CD14-positive monocyte (primary cell): Measurements from ENCODE around the gene GPR150. TPM values are rescaled to one million over a fixed set of nuclear protein-coding genes. Genes with fewer than 3 reads are reported as not detected.

Experiments
- DNase-seq, 3 donors: peaks; one replicate each; pipeline ENCODE4 v3.0.0-alpha.2; 2011 to 2022
- H2AFZ ChIP-seq: 2 replicates; pipeline ENCODE4 v1.6.0; 2012; ENCODE audit warnings: mild to moderate bottlenecking, low read depth, low read length, inconsistent platforms; ENCODE audit not compliant: insufficient read depth, poor library complexity, severe bottlenecking
- H3K27ac ChIP-seq, 2 donors: 1 replicate in 1 of 2; 2 replicates in 1 of 2; pipeline ENCODE4 v1.5.1; 2012 to 2013; ENCODE audit warnings: low read length in 2 of 2, control low read depth in 1 of 2, inconsistent platforms in 1 of 2, low read depth in 1 of 2, mild to moderate bottlenecking in 1 of 2
- H3K27me3 ChIP-seq, 2 donors: one replicate each; pipeline versions ENCODE4 v1.6.0 to v1.6.1; 2011 to 2013; ENCODE audit warnings: low read length in 2 of 2; ENCODE audit not compliant: control insufficient read depth in 2 of 2, insufficient read depth in 2 of 2
- H3K36me3 ChIP-seq, 2 donors: replicated peaks in 1 of 2; 1 replicate in 1 of 2; 2 replicates in 1 of 2; pipeline versions ENCODE4 v1.5.1 to v1.6.1; 2012 to 2013; ENCODE audit warnings: low read length in 2 of 2, control low read depth in 1 of 2, inconsistent platforms in 1 of 2, mild to moderate bottlenecking in 1 of 2; ENCODE audit not compliant: insufficient read depth in 2 of 2, control insufficient read depth in 1 of 2
- H3K4me1 ChIP-seq, 2 donors: 1 replicate in 1 of 2; 2 replicates in 1 of 2; pipeline versions ENCODE4 v1.5.1 to v1.6.1; 2012 to 2013; ENCODE audit warnings: low read length in 2 of 2, control low read depth in 1 of 2, inconsistent platforms in 1 of 2, mild to moderate bottlenecking in 1 of 2, moderate library complexity in 1 of 2; ENCODE audit not compliant: insufficient read depth in 2 of 2, control insufficient read depth in 1 of 2
- H3K4me2 ChIP-seq: replicated peaks from 2 replicates; pipeline ENCODE3; 2012; ENCODE audit warnings: low read length, moderate library complexity, mild to moderate bottlenecking; ENCODE audit not compliant: poor library complexity, severe bottlenecking; ENCODE audit errors: extremely low read depth
- H3K4me3 ChIP-seq, 3 experiments: fragments of 200-600 bp in 1 of 3; sonication (generic) in 1 of 3; replicated peaks in 1 of 3; 1 replicate in 2 of 3; 2 replicates in 1 of 3; pipeline ENCODE4 v1.5.1; 2011 to 2013; ENCODE audit warnings: low read length in 3 of 3, mild to moderate bottlenecking in 3 of 3, control low read depth in 2 of 3, low read depth in 2 of 3, inconsistent platforms in 1 of 3, moderate library complexity in 1 of 3
- H3K79me2 ChIP-seq: 2 replicates; pipeline ENCODE4 v1.6.0; 2012; ENCODE audit warnings: mild to moderate bottlenecking, control low read depth, inconsistent platforms, low read length, moderate library complexity; ENCODE audit not compliant: insufficient read depth
- H3K9ac ChIP-seq: 2 replicates; pipeline ENCODE4 v1.6.0; 2017; ENCODE audit warnings: low read length, mild to moderate bottlenecking; ENCODE audit not compliant: insufficient read depth, poor library complexity, severe bottlenecking
- H3K9me3 ChIP-seq, 2 donors: replicated peaks in 1 of 2; 1 replicate in 1 of 2; 2 replicates in 1 of 2; pipeline versions ENCODE4 v1.5.1 to v1.6.1; 2012 to 2013; ENCODE audit warnings: low read length in 2 of 2, control low read depth in 1 of 2; ENCODE audit not compliant: control insufficient read depth in 1 of 2, insufficient read depth in 1 of 2
- H4K20me1 ChIP-seq: 2 replicates; pipeline ENCODE4 v1.6.0; 2012; ENCODE audit warnings: mild to moderate bottlenecking, low read length, control low read depth, moderate library complexity; ENCODE audit not compliant: insufficient read depth
- H3K27ac Mint-ChIP-seq, 7 donors: one replicate each; pipeline ENCODE4 v1.8.0; 2020; ENCODE audit warnings: mild to moderate bottlenecking in 7 of 7, mixed read lengths in 7 of 7, moderate library complexity in 6 of 7, inconsistent platforms in 2 of 7
- H3K27me3 Mint-ChIP-seq, 3 donors: one replicate each; pipeline ENCODE4 v1.8.0; 2021 to 2022; ENCODE audit warnings: low read depth in 3 of 3, mild to moderate bottlenecking in 3 of 3, mixed read lengths in 3 of 3, moderate library complexity in 3 of 3, inconsistent platforms in 1 of 3
- H3K36me3 Mint-ChIP-seq, 2 donors: one replicate each; pipeline ENCODE4 v1.8.0; 2020; ENCODE audit warnings: mixed read lengths in 2 of 2, inconsistent platforms in 1 of 2, mild to moderate bottlenecking in 1 of 2
- H3K4me1 Mint-ChIP-seq: one replicate; pipeline ENCODE4 v1.8.0; 2020; ENCODE audit warnings: mild to moderate bottlenecking, mixed read lengths
- H3K4me3 Mint-ChIP-seq, 2 donors: one replicate each; pipeline ENCODE4 v1.8.0; 2020; ENCODE audit warnings: mild to moderate bottlenecking in 2 of 2, mixed read lengths in 2 of 2, moderate library complexity in 1 of 2
- H3K9me3 Mint-ChIP-seq, 7 donors: one replicate each; pipeline ENCODE4 v1.8.0; 2020 to 2022; ENCODE audit warnings: mixed read lengths in 7 of 7, mild to moderate bottlenecking in 6 of 7, moderate library complexity in 6 of 7, inconsistent platforms in 2 of 7
- CTCF ChIP-seq: fragments of 200-600 bp; IDR thresholded peaks from one replicate; pipeline ENCODE4 v1.8.0; 2022; ENCODE audit warnings: antibody characterized with exemption, mild to moderate bottlenecking
- WGBS: methylation state at CpG from one replicate; pipeline ENCODE4 v1.1.5; 2013; ENCODE audit warnings: missing lambda C conversion rate; ENCODE audit not compliant: insufficient coverage; 5-methylcytosine and 5-hydroxymethylcytosine counted together
- intact Hi-C, 2 donors: fragments of 100-400 bp; cut with micrococcal nuclease; formaldehyde crosslinking; loops; one replicate each; pipeline versions ENCODE4 v1.15.0 to v1.15.1; 2023
- polyA plus RNA-seq, 3 donors: library from polyadenylated mRNA; depleted of rRNA in 1 of 3; unstranded in 2 of 3; stranded (reverse) in 1 of 3; fragments of 300-500 nt in 2 of 3; fragments of >200 nt in 1 of 3; fragmentation: Illumina TruSeq in 2 of 3; gene quantifications; 1 replicate in 2 of 3; 2 replicates in 1 of 3; pipeline ENCODE4 v1.2.3, GENCODE V29; 2012 to 2021

GPR150 gene
- polyA plus RNA-seq, 3 donors, result not detected

GRCh38 chr5:95610546-95610945 lies 9.3 kb upstream of the GPR150 start:
- Histone ChIP-seq H3K27ac (no peak overlapping the region), H3K4me1 (no peaks in the 10 kb centered on the region), H3K4me3 (no peak overlapping the region), H3K27me3 (no peaks in the 10 kb centered on the region), H3K36me3 (no peaks in the 10 kb centered on the region), H3K4me2 (no peak overlapping the region), H4K20me1 (no peaks in the 10 kb centered on the region), H3K9ac (no peak overlapping the region), H3K9me3 (peaks cover 0 to 6% of the 10 kb centered on the region in 2 donors), H2AFZ (no peak overlapping the region), H3K79me2 (no peaks in the 10 kb centered on the region)
- Mint-ChIP-seq H3K9me3 (peaks cover 2 to 14% (median 8%) of the 10 kb centered on the region in 7 donors), H3K4me3 (no peak overlapping the region), H3K4me1 (peaks cover 3% of the 10 kb centered on the region), H3K36me3 (no peaks in the 10 kb centered on the region), H3K27me3 (peaks cover 0 to 4% (median 0%) of the 10 kb centered on the region in 3 donors), H3K27ac (no peak overlapping the region)
- DNase-seq, result no peak
- 100% methylated on average over 1 of the region's 7 CpGs for WGBS
- intact Hi-C loops, result no loop called here
- TF ChIP-seq CTCF, result no peak

- no peaks in the 10 kb centered on the region for H3K36me3 Mint-ChIP-seq
- H3K27ac ChIP-seq, result no peak overlapping the region
- H3K79me2 ChIP-seq, result no peaks in the 10 kb centered on the region
Observed at GRCh38 chr5:95611396-95611795, 8.5 kb upstream of the GPR150 start.

More at GRCh38 chr5:95611396-95611795, 8.5 kb upstream of the GPR150 start:
- 100% methylated on average over 1 of the region's 3 CpGs for WGBS
- intact Hi-C loops, result no loop called here
- no peak overlapping the region for H2AFZ ChIP-seq
- H3K4me1 ChIP-seq, result no peaks in the 10 kb centered on the region
- no peaks in the 10 kb centered on the region for H4K20me1 ChIP-seq
- Mint-ChIP-seq H3K9me3 (peaks cover 2 to 12% (median 8%) of the 10 kb centered on the region in 7 donors), H3K4me1 (peaks cover 3% of the 10 kb centered on the region), H3K4me3 (no peak overlapping the region), H3K27ac (no peak overlapping the region), H3K27me3 (peaks cover 0 to 4% (median 0%) of the 10 kb centered on the region in 3 donors)
- H3K4me2 ChIP-seq, result no peak overlapping the region
- H3K9ac ChIP-seq, result no peak overlapping the region
- DNase-seq, result no peak
- H3K4me3 ChIP-seq, result no peak overlapping the region
- no peak for TF ChIP-seq CTCF
- no peaks in the 10 kb centered on the region for H3K27me3 ChIP-seq
- peaks cover 0 to 6% of the 10 kb centered on the region in 2 donors for H3K9me3 ChIP-seq
- H3K36me3 ChIP-seq, result no peaks in the 10 kb centered on the region
